ENCODE results near the gene MRTFB.

MRTFB gene

DNA sequence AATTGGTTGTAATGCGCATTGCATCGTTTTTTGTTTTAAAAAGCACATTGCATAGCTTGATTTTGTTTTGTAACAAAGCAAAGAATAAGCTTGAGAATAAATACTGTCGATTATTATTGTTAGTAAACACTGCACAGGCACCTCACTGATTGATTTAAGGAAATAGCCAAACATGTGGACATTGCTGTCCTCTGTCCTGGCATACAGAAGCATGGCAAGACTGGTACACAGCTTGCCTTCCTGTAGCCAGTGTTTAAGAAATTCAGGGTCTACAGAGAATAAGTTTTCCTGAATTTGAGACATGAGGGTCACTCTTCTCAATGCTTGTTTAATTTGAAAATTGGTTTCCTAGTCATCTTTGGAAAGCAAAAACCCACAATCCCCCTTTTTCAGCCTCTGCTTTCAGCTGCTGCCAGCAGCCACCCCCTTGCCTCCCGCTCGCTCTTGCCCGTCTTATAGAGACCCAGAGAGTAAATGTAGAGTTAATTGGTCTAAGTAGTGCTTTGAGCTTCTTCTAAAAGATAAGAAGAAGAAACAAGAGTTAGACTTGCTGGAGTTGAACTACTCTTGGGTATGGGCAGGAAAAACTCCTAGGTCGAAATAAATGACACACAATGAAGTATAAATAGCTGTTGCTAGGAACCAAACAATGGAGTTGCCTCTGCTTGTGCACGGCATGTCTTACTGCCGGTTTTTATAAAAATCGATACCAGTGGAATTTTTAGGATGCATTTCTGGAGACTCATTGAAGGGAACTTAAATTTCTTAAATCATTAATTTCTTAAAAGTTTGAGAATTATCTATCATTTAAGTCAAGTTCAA lies 116.6 kb downstream of the MRTFB start:
- no peak for DNase-seq (ENCODE audit: extremely low spot score)
- no peak for TF ChIP-seq FOXK2 (IDR thresholded peaks at IDR 0.05)
- no peak for TF ChIP-seq LEF1 (IDR thresholded peaks at IDR 0.05; ENCODE audit: borderline replicate concordance)
- TF ChIP-seq BHLHE40 (IDR thresholded peaks at IDR 0.05; ENCODE audit: borderline replicate concordance) = no peak
- no peak for TF ChIP-seq HDGF (IDR thresholded peaks at IDR 0.05; ENCODE audit: borderline replicate concordance)
- TF ChIP-seq ELF4 (IDR thresholded peaks at IDR 0.05) = no peak
- TF ChIP-seq CTBP1 (IDR thresholded peaks at IDR 0.05; ENCODE audit: borderline replicate concordance) = no peak
- TF ChIP-seq NFRKB (IDR thresholded peaks at IDR 0.05) = no peak
- TF ChIP-seq, protein P1, sequence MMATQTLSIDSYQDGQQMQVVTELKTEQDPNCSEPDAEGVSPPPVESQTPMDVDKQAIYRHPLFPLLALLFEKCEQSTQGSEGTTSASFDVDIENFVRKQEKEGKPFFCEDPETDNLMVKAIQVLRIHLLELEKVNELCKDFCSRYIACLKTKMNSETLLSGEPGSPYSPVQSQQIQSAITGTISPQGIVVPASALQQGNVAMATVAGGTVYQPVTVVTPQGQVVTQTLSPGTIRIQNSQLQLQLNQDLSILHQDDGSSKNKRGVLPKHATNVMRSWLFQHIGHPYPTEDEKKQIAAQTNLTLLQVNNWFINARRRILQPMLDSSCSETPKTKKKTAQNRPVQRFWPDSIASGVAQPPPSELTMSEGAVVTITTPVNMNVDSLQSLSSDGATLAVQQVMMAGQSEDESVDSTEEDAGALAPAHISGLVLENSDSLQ (IDR thresholded peaks at IDR 0.05) = no peak
- no peak for TF ChIP-seq L3MBTL2 (conservative IDR thresholded peaks at IDR 0.05)
- TF ChIP-seq ARNT (IDR thresholded peaks at IDR 0.05) = no peak
- TF ChIP-seq SUZ12 (IDR thresholded peaks at IDR 0.05) = no peak
- no peak for TF ChIP-seq TARDBP (IDR thresholded peaks at IDR 0.05)
- TF ChIP-seq SP1 (IDR thresholded peaks at IDR 0.05) = no peak
- no peak for TF ChIP-seq FOXA1 (IDR thresholded peaks at IDR 0.05)
- TF ChIP-seq FOXM1 (IDR thresholded peaks at IDR 0.05; ENCODE audit: borderline replicate concordance) = no peak
- no peak for TF ChIP-seq ZNF384 (IDR thresholded peaks at IDR 0.05)
- ChIA-PET POLR2A (no interaction called here), CTCF (interaction anchor here (0.6 to 1.2 kb wide), 3 partner anchors 9 to 887 kb away, joined by 3 to 4 read pairs (median 4); no protein-coding TSS in a partner anchor)

DNA sequence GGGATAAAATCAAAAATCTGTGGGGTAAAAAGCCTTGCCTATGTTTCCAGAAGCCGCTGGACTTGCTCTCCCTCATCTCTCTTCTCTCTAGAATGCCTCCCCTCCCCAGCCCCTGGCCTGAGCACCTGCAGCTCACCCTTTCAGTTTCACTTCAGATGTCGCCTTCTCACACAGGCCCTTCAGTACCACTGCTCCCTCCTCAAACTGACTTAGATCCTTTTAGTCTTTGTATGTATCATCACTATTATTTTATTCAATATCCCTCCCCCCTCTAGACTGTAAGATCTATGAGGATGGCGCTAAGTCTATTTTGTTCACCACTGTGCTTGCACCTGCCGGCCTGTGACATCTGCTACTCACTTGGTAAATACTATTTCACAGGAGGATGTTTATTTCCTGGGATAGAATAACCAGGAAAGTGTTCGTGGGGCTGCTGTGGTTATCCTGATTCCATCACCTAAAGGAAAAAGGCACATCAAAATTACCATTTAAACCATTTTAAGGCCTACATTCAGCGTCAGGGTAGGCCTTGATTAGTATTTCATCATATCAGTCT lies 122.3 kb downstream of the MRTFB start:
- ChIA-PET POLR2A (no interaction called here), CTCF (no interaction called here)
- no peak for DNase-seq (ENCODE audit: extremely low spot score)

GRCh38 chr16:14194721-14195120 lies 123.6 kb downstream of the MRTFB start:
- CTCF ChIA-PET = interaction anchor here (0.6 kb wide), 1 partner anchor 1454 kb away, joined by 8 read pairs; no protein-coding TSS in a partner anchor
- POLR2A ChIA-PET = no interaction called here

More for the DNA sequence above, 122.3 kb downstream of the MRTFB start:
- TF ChIP-seq SP1 (IDR thresholded peaks at IDR 0.05) = no peak
- TF ChIP-seq HDGF (IDR thresholded peaks at IDR 0.05; ENCODE audit: borderline replicate concordance) = no peak
- no peak for TF ChIP-seq FOXA1 (IDR thresholded peaks at IDR 0.05)
- no peak for TF ChIP-seq ARNT (IDR thresholded peaks at IDR 0.05)
- no peak for TF ChIP-seq LEF1 (IDR thresholded peaks at IDR 0.05; ENCODE audit: borderline replicate concordance)
- TF ChIP-seq CTBP1 (IDR thresholded peaks at IDR 0.05; ENCODE audit: borderline replicate concordance) = no peak
- TF ChIP-seq FOXK2 (IDR thresholded peaks at IDR 0.05) = no peak
- TF ChIP-seq, protein P1 (IDR thresholded peaks at IDR 0.05) = no peak
- TF ChIP-seq BHLHE40 (IDR thresholded peaks at IDR 0.05; ENCODE audit: borderline replicate concordance) = no peak
- no peak for TF ChIP-seq ELF4 (IDR thresholded peaks at IDR 0.05)
- TF ChIP-seq TARDBP (IDR thresholded peaks at IDR 0.05) = no peak
- TF ChIP-seq ZNF384 (IDR thresholded peaks at IDR 0.05) = no peak
- TF ChIP-seq L3MBTL2 (conservative IDR thresholded peaks at IDR 0.05) = no peak
- TF ChIP-seq FOXM1 (IDR thresholded peaks at IDR 0.05; ENCODE audit: borderline replicate concordance) = no peak
- TF ChIP-seq SUZ12 (IDR thresholded peaks at IDR 0.05) = no peak

DNA sequence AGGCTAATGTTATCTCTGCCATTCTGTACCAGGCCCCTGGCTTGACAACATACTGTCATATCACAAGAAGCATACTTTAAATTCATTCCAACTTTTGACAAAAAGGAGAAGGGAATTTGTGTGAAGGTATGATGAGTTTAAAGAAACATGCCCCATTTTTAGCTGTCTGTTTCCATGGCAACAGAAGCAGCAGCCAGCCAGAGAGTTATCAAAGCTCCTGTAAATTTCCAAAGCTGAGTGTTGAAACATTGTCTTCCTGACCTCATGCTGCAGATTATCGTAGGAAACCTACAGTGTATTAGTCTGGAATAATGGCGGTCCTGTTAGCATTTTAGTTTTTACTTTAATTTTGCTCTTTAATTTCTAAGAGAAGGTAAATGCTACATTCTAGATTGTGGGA lies 124.9 kb downstream of the MRTFB start:
- ChIA-PET CTCF (interaction anchor here (1.0 kb wide), 1 partner anchor 8 kb away, joined by 4 read pairs; no protein-coding TSS in a partner anchor), POLR2A (no interaction called here)
- DNase-seq (ENCODE audit: extremely low spot score) = no peak

More at GRCh38 chr16:14194721-14195120, 123.6 kb downstream of the MRTFB start:
- TF ChIP-seq ZNF384 (IDR thresholded peaks at IDR 0.05) (no peak), CTBP1 (IDR thresholded peaks at IDR 0.05; ENCODE audit: borderline replicate concordance) (no peak)
- TF ChIP-seq, protein P1 (IDR thresholded peaks at IDR 0.05) = no peak
- DNase-seq (ENCODE audit: extremely low spot score) = no peak

More for the DNA sequence above, 124.9 kb downstream of the MRTFB start:
- TF ChIP-seq SUZ12 (IDR thresholded peaks at IDR 0.05) (no peak), ARNT (IDR thresholded peaks at IDR 0.05) (no peak), TARDBP (IDR thresholded peaks at IDR 0.05) (no peak), FOXK2 (IDR thresholded peaks at IDR 0.05) (no peak), CTBP1 (IDR thresholded peaks at IDR 0.05; ENCODE audit: borderline replicate concordance) (no peak), SP1 (IDR thresholded peaks at IDR 0.05) (no peak), ELF4 (IDR thresholded peaks at IDR 0.05) (no peak), L3MBTL2 (conservative IDR thresholded peaks at IDR 0.05) (no peak), FOXM1 (IDR thresholded peaks at IDR 0.05; ENCODE audit: borderline replicate concordance) (no peak), NFRKB (IDR thresholded peaks at IDR 0.05) (no peak), ZNF384 (IDR thresholded peaks at IDR 0.05) (no peak), HDGF (IDR thresholded peaks at IDR 0.05; ENCODE audit: borderline replicate concordance) (no peak), BHLHE40 (IDR thresholded peaks at IDR 0.05; ENCODE audit: borderline replicate concordance) (no peak)
- TF ChIP-seq, protein P1 (IDR thresholded peaks at IDR 0.05) = no peak

Measured in HEK293T (cell line).